Suprapubic skin (tissue), 4 donors: ENCODE results near the gene SNN. TPM values are rescaled to one million over a fixed set of nuclear protein-coding genes. Genes with fewer than 3 reads are reported as not detected.
A peak's percentile ranks its signal among the peaks of the same experiment; 100 is the strongest.

Experiments
- DNase-seq, 2 donors: peaks; one replicate each; pipeline ENCODE4 v3.0.0-alpha.2; 2019; ENCODE audit warnings: low spot score in 2 of 2
- H3K27ac ChIP-seq: fragments of 200-600 bp; sonication (generic); one replicate; pipeline ENCODE4 v1.5.1; 2019
- H3K27me3 ChIP-seq: fragments of 200-600 bp; sonication (generic); one replicate; pipeline ENCODE4 v1.5.1; 2019
- H3K36me3 ChIP-seq: fragments of 200-600 bp; sonication (generic); one replicate; pipeline ENCODE4 v1.5.1; 2019
- H3K4me1 ChIP-seq: fragments of 200-600 bp; sonication (generic); one replicate; pipeline ENCODE4 v1.5.1; 2019
- H3K4me3 ChIP-seq: fragments of 200-600 bp; sonication (generic); one replicate; pipeline ENCODE4 v1.5.1; 2019; ENCODE audit warnings: mild to moderate bottlenecking
- H3K9me3 ChIP-seq: fragments of 200-600 bp; sonication (generic); one replicate; pipeline ENCODE4 v1.5.1; 2019
- EP300 ChIP-seq: sonication (generic); formaldehyde crosslinking; IDR thresholded peaks from one replicate; pipeline ENCODE4 v1.6.1; 2017; ENCODE audit warnings: antibody characterized with exemption
- POLR2A ChIP-seq, 2 donors: fragments of 450-650 bp; IDR thresholded peaks; one replicate each; pipeline ENCODE4 v1.6.1; 2017; ENCODE audit warnings: antibody characterized with exemption in 2 of 2, mild to moderate bottlenecking in 2 of 2, moderate library complexity in 2 of 2
- POLR2AphosphoS5 ChIP-seq, 3 donors: sonication (generic); formaldehyde crosslinking; IDR thresholded peaks; one replicate each; pipeline ENCODE4 v1.6.1; 2017; ENCODE audit warnings: antibody characterized with exemption in 3 of 3
- WGBS: methylation state at CpG from one replicate; pipeline ENCODE4 v1.1.5; 2018; 5-methylcytosine and 5-hydroxymethylcytosine counted together
- total RNA-seq, 4 donors: library from RNA; depleted of rRNA; stranded (reverse); fragments of >200 nt; gene quantifications; one replicate each; pipeline ENCODE4 v1.1.0, GENCODE V29; 2016
- TF ChIP-seq, protein P1 (sequence below), 2 donors: fragments of 200-600 bp in 1 of 2; fragments of 450-650 bp in 1 of 2; sonication (generic) in 1 of 2; IDR thresholded peaks; one replicate each; pipeline ENCODE4 v1.5.1; 2016 to 2019; ENCODE audit warnings: antibody characterized with exemption in 2 of 2, mild to moderate bottlenecking in 1 of 2, moderate library complexity in 1 of 2

The SNN gene
- total RNA-seq, 4 donors from 2014 or later = 17.0 to 32.7 (median 24.6) TPM

DNA sequence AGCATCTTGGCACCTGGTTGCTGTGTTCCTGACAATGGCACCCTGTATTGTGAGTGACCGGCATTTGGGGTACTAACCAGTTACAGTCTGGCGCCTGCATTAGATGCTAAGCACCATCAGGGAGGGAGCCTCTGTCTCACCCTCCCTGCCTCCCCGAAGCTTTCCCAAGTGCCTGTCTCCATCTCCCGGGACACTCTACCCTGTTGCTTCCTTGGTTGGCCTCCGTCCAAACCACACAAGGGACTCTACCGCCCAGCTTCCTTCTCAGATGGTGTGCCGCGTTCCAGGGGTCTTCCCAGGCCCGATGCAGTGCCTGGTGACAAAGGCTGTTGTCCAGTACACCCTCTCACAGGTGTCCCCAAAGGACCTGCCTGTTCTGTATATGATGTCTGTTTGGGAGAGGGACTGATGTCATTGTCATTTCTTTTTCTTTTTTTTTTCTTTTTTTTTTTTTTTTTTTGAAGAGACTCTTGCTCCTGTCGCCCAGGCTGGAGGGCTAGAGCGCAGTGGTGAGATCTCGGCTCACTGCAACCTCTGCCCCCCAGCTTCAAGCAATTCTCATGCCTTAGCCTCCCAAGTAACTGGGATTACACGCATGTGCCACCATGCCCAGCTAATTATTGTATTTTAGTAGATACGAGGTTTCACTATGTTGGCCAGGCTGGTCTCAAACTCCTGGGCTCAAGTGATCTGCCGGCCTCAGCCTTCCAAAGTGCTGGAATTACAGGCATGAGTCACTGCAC is 6.7 kb downstream of the SNN start:
- Histone ChIP-seq H3K4me1 (peaks cover 89% of the 10 kb centered on the region), H3K27ac (peak overlapping the region; percentile 30)

GRCh38 chr16:11675561-11676511 is 7.6 kb downstream of the SNN start:
- H3K27ac ChIP-seq = peak overlapping the region; percentile 30
- 61% methylated on average over 14 of the region's 42 CpGs for WGBS
- no peak overlapping the region for H3K4me3 ChIP-seq
- no peaks in the 10 kb centered on the region for H3K27me3 ChIP-seq
- H3K36me3 ChIP-seq = peaks cover 44% of the 10 kb centered on the region
- TF ChIP-seq EP300 (no peak), POLR2A (IDR thresholded peaks at IDR 0.05) (no peak), POLR2AphosphoS5 (IDR thresholded peaks at IDR 0.05) (no peak)
- TF ChIP-seq, protein P1, sequence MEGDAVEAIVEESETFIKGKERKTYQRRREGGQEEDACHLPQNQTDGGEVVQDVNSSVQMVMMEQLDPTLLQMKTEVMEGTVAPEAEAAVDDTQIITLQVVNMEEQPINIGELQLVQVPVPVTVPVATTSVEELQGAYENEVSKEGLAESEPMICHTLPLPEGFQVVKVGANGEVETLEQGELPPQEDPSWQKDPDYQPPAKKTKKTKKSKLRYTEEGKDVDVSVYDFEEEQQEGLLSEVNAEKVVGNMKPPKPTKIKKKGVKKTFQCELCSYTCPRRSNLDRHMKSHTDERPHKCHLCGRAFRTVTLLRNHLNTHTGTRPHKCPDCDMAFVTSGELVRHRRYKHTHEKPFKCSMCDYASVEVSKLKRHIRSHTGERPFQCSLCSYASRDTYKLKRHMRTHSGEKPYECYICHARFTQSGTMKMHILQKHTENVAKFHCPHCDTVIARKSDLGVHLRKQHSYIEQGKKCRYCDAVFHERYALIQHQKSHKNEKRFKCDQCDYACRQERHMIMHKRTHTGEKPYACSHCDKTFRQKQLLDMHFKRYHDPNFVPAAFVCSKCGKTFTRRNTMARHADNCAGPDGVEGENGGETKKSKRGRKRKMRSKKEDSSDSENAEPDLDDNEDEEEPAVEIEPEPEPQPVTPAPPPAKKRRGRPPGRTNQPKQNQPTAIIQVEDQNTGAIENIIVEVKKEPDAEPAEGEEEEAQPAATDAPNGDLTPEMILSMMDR (IDR thresholded peaks at IDR 0.05) = no peak
- no peak for DNase-seq
- H3K4me1 ChIP-seq = peaks cover 84% of the 10 kb centered on the region
- no peaks in the 10 kb centered on the region for H3K9me3 ChIP-seq

More for the DNA sequence above, 6.7 kb downstream of the SNN start:
- H3K36me3 ChIP-seq = peaks cover 36% of the 10 kb centered on the region
- no peaks in the 10 kb centered on the region for H3K9me3 ChIP-seq
- H3K27me3 ChIP-seq = no peaks in the 10 kb centered on the region
- TF ChIP-seq, protein P1 (IDR thresholded peaks at IDR 0.05) = no peak
- no peak for TF ChIP-seq POLR2A (IDR thresholded peaks at IDR 0.05)
- TF ChIP-seq EP300 = no peak
- TF ChIP-seq POLR2AphosphoS5 (IDR thresholded peaks at IDR 0.05) = no peak
- WGBS = 66% methylated on average over 15 of the region's 15 CpGs
- no peak for DNase-seq
- H3K4me3 ChIP-seq = no peak overlapping the region

DNA sequence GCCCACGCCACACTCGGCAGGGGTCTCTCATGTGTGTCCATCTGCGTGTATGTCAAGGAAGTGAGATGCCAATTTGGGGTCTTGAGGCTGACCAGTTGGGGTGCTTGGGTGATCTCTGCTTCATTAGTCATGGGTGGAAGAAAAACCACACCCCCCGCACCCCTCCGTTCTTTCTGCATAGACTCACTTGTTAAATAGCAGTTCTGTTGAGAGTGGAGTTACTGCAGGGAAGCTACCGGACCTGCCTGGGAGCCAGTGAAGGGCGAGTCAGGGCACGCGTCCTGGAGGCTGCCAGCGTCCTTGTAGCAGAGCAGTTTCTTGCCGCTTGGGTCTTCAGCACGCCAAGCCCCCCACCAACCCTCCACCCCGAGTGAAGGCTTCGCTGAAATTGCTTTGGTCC is 8.5 kb downstream of the SNN start:
- DNase-seq = no peak
- H3K27me3 ChIP-seq = no peaks in the 10 kb centered on the region
- H3K9me3 ChIP-seq = no peaks in the 10 kb centered on the region
- WGBS = 52% methylated on average over 9 of the region's 14 CpGs
- H3K27ac ChIP-seq = peak overlapping the region; percentile 30
- no peak for TF ChIP-seq POLR2AphosphoS5 (IDR thresholded peaks at IDR 0.05)
- TF ChIP-seq POLR2A (IDR thresholded peaks at IDR 0.05) = no peak
- TF ChIP-seq EP300 = no peak
- peaks cover 49% of the 10 kb centered on the region for H3K36me3 ChIP-seq
- peaks cover 82% of the 10 kb centered on the region for H3K4me1 ChIP-seq
- no peak overlapping the region for H3K4me3 ChIP-seq

DNA sequence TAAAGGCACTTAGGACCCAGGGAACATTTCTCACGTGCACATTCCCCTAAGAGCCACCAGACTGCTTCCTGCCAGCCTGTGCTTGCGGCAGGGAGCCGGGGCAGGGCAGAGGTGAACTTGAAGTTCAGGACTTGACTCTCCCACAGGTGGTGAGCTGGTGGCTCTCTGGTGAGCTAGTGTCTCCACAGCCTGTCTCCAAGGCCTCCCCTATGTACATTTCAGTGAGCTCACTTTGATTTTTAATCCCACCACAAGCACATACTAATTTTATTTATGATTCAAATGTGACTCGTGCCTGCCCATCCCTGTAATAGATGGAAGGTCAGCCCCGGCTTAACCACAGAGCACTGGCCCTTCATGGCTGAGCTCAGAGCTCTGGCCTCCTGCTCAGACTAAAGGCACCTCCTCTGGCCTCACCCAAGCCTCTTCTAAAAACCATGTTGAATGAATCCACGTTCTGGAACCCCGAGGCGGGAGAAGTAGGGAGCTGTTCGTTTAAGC is 9.2 kb downstream of the SNN start:
- DNase-seq = no peak
- Histone ChIP-seq H3K9me3 (no peaks in the 10 kb centered on the region), H3K4me1 (peaks cover 75% of the 10 kb centered on the region), H3K27me3 (no peaks in the 10 kb centered on the region), H3K36me3 (peaks cover 50% of the 10 kb centered on the region), H3K27ac (peak overlapping the region; percentile 30), H3K4me3 (no peak overlapping the region)
- 35% methylated on average over 9 of the region's 9 CpGs for WGBS
- TF ChIP-seq POLR2A (IDR thresholded peaks at IDR 0.05) (no peak), POLR2AphosphoS5 (IDR thresholded peaks at IDR 0.05) (no peak), EP300 (no peak)
- TF ChIP-seq, protein P1 (IDR thresholded peaks at IDR 0.05) = no peak

DNA sequence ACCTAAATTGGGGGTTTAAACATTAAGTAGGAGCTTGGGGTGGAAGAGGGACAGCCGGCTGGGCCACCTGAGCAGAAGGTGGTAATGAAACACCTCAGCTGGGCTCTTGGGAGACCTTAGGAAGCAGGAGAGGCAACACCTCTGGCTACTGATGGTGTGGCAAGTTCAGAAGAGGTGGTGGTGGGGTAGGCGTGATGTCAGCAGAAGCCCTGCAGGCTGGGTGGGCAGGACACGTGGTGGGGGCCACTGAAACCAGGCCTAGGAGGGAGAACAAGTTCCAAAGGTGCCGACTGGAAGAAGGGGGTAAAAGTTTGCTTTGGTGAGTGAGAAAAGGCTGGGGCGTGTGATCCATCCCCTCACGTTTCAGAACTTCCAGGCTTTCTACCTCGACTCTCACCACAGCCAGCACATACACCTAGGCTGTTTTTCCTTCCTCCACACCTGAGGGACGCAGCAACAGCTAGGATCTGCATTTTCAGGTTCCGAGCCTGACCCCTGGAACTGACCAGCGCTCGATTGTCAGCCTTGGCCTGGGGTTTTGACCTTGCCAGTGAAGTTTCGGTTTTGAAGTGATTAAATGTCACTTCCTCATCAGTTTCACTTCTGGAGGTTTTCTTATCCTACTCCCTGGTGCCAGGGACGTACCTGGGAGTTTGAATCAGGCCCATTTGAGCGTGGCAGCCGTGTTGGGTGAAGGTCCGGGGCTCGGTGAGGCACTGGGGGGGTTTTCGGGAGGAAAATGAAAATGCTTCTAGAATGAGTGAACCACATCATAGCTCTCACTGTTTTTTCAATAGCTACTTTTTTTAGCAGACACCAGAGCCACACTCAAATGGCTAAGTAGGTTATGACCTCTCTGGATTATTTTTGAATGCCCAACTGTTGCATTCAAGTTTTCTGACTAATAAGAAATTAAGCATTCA is 10.0 kb downstream of the SNN start:
- Histone ChIP-seq H3K4me1 (peaks cover 68% of the 10 kb centered on the region), H3K9me3 (no peaks in the 10 kb centered on the region), H3K27ac (peak overlapping the region; percentile 30), H3K27me3 (no peaks in the 10 kb centered on the region), H3K4me3 (no peak overlapping the region), H3K36me3 (peaks cover 58% of the 10 kb centered on the region)
- WGBS = 79% methylated on average over 18 of the region's 18 CpGs
- TF ChIP-seq, protein P1 (IDR thresholded peaks at IDR 0.05) = no peak
- TF ChIP-seq POLR2A (IDR thresholded peaks at IDR 0.05) (no peak), EP300 (no peak), POLR2AphosphoS5 (IDR thresholded peaks at IDR 0.05) (no peak)
- peak; percentile 42 to 78 for DNase-seq
